ENCODE data around the gene CACNA2D4.

GRCh38 chr12:1768615-1769014 lies 149.8 kb downstream of the CACNA2D4 start:
- TF ChIP-seq SPI1 (IDR thresholded peaks at IDR 0.05; ENCODE audit: low read depth, low read length) (no peak), POLR2AphosphoS5 (IDR thresholded peaks at IDR 0.05; ENCODE audit: low read depth, low read length) (no peak), POLR2A (IDR thresholded peaks at IDR 0.05; ENCODE audit: low read depth, low read length) (no peak), TAF1 (IDR thresholded peaks at IDR 0.05; ENCODE audit: low read depth, low read length) (no peak)

Data from GM12891 (cell line).